GM20000 (cell line): Measurements from ENCODE around the gene FBXW7.

Source experiments
- DNase-seq: peaks from one replicate; pipeline ENCODE4 v3.0.0; 2012; ENCODE audit warnings: low spot score
- CTCF ChIP-seq: IDR thresholded peaks from 2 replicates; pipeline ENCODE4 v1.5.1; 2012; ENCODE audit warnings: mild to moderate bottlenecking, control low read depth; ENCODE audit errors: extremely low read depth, missing control alignments

FBXW7 gene

GRCh38 chr4:152577708-152578396 is 42.0 kb upstream of the FBXW7 start:
- TF ChIP-seq CTCF = no peak
- DNase-seq = no peak

GRCh38 chr4:152575533-152575932 is 39.6 kb upstream of the FBXW7 start:
- no peak for TF ChIP-seq CTCF
- no peak for DNase-seq

- no peak for TF ChIP-seq CTCF
- no peak for DNase-seq
Observed at GRCh38 chr4:152573861-152574260, 38.0 kb upstream of the FBXW7 start.

GRCh38 chr4:152572417-152573086 is 36.7 kb upstream of the FBXW7 start:
- TF ChIP-seq CTCF = no peak
- no peak for DNase-seq

DNA sequence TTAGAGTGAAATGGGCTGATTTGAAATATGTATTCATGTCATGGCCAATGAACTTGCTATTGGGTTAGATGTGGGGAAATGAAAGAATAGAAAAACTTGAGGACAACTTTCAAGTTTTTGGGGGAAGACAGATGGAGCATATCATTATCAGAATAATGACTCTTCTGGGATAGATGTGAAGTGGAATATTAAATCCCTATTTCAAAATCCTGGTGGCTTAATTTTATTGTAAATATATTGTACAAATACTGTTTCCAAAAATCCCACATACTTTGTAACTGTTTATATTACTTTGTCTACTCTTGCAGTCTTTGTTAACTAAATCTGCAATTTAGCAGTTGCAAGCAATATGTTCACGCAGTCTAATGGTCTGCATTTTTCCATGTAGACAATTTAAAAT is 35.9 kb upstream of the FBXW7 start:
- no peak for DNase-seq
- no peak for TF ChIP-seq CTCF

- no peak for DNase-seq
- TF ChIP-seq CTCF = no peak
Observed at GRCh38 chr4:152571296-152571695, 35.4 kb upstream of the FBXW7 start.

GRCh38 chr4:152565333-152565732 is 29.4 kb upstream of the FBXW7 start:
- no peak for TF ChIP-seq CTCF
- DNase-seq = no peak
